HL-60 (cell line): ENCODE results near the gene PDK2.

Experiments used
- DNase-seq, 2 experiments: peaks; one replicate each; pipeline ENCODE4 v3.0.0-alpha.2; 2010 to 2020; ENCODE audit warnings: low read depth in 1 of 2, low spot score in 1 of 2
- H3K27ac ChIP-seq: fragments of 250-450 bp; sonication (Bioruptor Pico); replicated peaks from 2 replicates; pipeline ENCODE4 v1.5.1; 2020; ENCODE audit warnings: mild to moderate bottlenecking, moderate library complexity
- H3K27me3 ChIP-seq: fragments of 250-450 bp; sonication (Bioruptor Pico); 2 replicates; pipeline ENCODE4 v1.5.1; 2021; ENCODE audit warnings: mild to moderate bottlenecking, moderate library complexity; ENCODE audit not compliant: insufficient read depth, poor library complexity, severe bottlenecking
- H3K4me3 ChIP-seq: replicated peaks from 2 replicates; pipeline ENCODE4 v1.5.1; 2011; ENCODE audit warnings: mild to moderate bottlenecking, control low read depth, low read length; ENCODE audit not compliant: insufficient read depth
- GABPA ChIP-seq: IDR thresholded peaks from 2 replicates; pipeline ENCODE4 v1.6.1; 2012; ENCODE audit warnings: low read depth
- POLR2AphosphoS5 ChIP-seq: IDR thresholded peaks from 2 replicates; pipeline ENCODE4 v1.6.1; 2012; ENCODE audit warnings: low read depth
- REST ChIP-seq: IDR thresholded peaks from 2 replicates; pipeline ENCODE4 v1.6.1; 2012; ENCODE audit warnings: low read depth; ENCODE audit not compliant: insufficient replicate concordance
- SPI1 ChIP-seq: IDR thresholded peaks from 2 replicates; pipeline ENCODE4 v1.6.1; 2012; ENCODE audit warnings: low read depth, mild to moderate bottlenecking, borderline replicate concordance
- TF ChIP-seq, protein P1 (sequence below): IDR thresholded peaks from one replicate; pipeline ENCODE4 v1.5.1; 2011; ENCODE audit warnings: low read length, control low read depth, inconsistent platforms; ENCODE audit not compliant: insufficient read depth

The PDK2 gene

GRCh38 chr17:50137042-50137441 is 41.9 kb downstream of the PDK2 start:
- DNase-seq: no peak
- no peak overlapping the region for H3K4me3 ChIP-seq
- TF ChIP-seq GABPA (no peak), POLR2AphosphoS5 (peak; percentile 16; the same call in 1 of the 2 replicates)
- H3K27me3 ChIP-seq: no peaks in the 10 kb centered on the region
- H3K27ac ChIP-seq: no peak overlapping the region

DNA sequence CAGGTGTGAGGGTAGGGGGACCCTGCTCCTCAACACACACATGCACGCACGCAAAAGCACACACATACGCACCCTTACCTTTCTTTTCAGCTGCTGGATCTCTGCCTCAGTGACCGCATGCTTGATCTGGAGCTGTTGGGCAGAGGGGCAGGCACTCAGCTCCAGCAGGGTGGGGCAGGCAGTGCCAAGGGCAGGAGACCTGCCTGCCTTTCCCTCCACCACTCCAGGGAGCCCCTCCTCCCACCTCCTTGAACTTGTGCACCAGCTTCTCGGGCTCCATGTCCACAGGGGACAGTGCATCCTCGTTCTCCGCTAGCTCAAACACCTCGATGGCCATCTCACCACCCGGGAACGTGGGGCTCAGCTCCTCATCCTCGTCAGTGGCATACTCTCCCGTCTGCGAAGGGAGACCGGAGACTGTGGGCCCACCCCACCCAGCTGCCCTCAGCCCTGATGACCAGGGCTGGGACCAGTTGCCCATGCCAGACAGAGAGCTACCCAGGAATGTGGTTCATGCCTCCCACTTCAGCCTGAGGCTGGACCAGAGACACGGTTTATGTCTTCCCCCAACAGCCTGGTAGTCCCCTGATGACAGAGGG is 44.1 kb downstream of the PDK2 start:
- TF ChIP-seq GABPA (no peak), REST (no peak)
- H3K27me3 ChIP-seq: no peaks in the 10 kb centered on the region
- H3K4me3 ChIP-seq: no peak overlapping the region

GRCh38 chr17:50139950-50140885 is 45.1 kb downstream of the PDK2 start:
- TF ChIP-seq, protein P1, sequence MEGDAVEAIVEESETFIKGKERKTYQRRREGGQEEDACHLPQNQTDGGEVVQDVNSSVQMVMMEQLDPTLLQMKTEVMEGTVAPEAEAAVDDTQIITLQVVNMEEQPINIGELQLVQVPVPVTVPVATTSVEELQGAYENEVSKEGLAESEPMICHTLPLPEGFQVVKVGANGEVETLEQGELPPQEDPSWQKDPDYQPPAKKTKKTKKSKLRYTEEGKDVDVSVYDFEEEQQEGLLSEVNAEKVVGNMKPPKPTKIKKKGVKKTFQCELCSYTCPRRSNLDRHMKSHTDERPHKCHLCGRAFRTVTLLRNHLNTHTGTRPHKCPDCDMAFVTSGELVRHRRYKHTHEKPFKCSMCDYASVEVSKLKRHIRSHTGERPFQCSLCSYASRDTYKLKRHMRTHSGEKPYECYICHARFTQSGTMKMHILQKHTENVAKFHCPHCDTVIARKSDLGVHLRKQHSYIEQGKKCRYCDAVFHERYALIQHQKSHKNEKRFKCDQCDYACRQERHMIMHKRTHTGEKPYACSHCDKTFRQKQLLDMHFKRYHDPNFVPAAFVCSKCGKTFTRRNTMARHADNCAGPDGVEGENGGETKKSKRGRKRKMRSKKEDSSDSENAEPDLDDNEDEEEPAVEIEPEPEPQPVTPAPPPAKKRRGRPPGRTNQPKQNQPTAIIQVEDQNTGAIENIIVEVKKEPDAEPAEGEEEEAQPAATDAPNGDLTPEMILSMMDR: peak; percentile 96
- TF ChIP-seq POLR2AphosphoS5 (peak; percentile 29; the same call in 1 of the 2 replicates), SPI1 (no peak)
- peak in 1 of 2 experiments; percentile 84 for DNase-seq
- Histone ChIP-seq H3K27ac (no peak overlapping the region), H3K27me3 (no peaks in the 10 kb centered on the region), H3K4me3 (no peak overlapping the region)

More for the DNA sequence above, 44.1 kb downstream of the PDK2 start:
- H3K27ac ChIP-seq: no peak overlapping the region
- DNase-seq: no peak

GRCh38 chr17:50141026-50141744 is 46.0 kb downstream of the PDK2 start:
- H3K27ac ChIP-seq: no peak overlapping the region
- TF ChIP-seq, protein P1: no peak
- TF ChIP-seq SPI1: no peak
- TF ChIP-seq REST: no peak
- no peak for TF ChIP-seq POLR2AphosphoS5
- TF ChIP-seq GABPA: no peak

More at GRCh38 chr17:50141026-50141744, 46.0 kb downstream of the PDK2 start:
- no peak overlapping the region for H3K4me3 ChIP-seq
- DNase-seq: no peak
- H3K27me3 ChIP-seq: no peaks in the 10 kb centered on the region
